ENCODE results near the gene G6PC2. TPM values are rescaled to one million over a fixed set of nuclear protein-coding genes. Genes with fewer than 3 reads are reported as not detected.
A peak's percentile ranks its signal among the peaks of the same experiment; 100 is the strongest.

G6PC2 gene
- total RNA-seq, 6 donors from 2014 or later, result not detected

GRCh38 chr2:168884975-168885374, 16.1 kb upstream of the G6PC2 start:
- no peak for DNase-seq
- no peak for ATAC-seq (ENCODE audit: low FRiP score in 2 of 2)
- WGBS, 2 donors, result 96 to 100% methylated on average over 1 of the region's 1 CpG
- Histone ChIP-seq H3K27me3 (no peaks in the 10 kb centered on the region), H3K27ac (no peak overlapping the region), H3K4me1 (peaks cover 0 to 5% (median 3%) of the 10 kb centered on the region in 4 donors), H3K36me3 (no peaks in the 10 kb centered on the region), H3K4me3 (no peak overlapping the region), H3K9me3 (no peaks in the 10 kb centered on the region)
- TF ChIP-seq EP300 (IDR thresholded peaks at IDR 0.05) (no peak), POLR2A (IDR thresholded peaks at IDR 0.05) (no peak), POLR2AphosphoS5 (IDR thresholded peaks at IDR 0.05) (no peak)
- TF ChIP-seq, protein P1, sequence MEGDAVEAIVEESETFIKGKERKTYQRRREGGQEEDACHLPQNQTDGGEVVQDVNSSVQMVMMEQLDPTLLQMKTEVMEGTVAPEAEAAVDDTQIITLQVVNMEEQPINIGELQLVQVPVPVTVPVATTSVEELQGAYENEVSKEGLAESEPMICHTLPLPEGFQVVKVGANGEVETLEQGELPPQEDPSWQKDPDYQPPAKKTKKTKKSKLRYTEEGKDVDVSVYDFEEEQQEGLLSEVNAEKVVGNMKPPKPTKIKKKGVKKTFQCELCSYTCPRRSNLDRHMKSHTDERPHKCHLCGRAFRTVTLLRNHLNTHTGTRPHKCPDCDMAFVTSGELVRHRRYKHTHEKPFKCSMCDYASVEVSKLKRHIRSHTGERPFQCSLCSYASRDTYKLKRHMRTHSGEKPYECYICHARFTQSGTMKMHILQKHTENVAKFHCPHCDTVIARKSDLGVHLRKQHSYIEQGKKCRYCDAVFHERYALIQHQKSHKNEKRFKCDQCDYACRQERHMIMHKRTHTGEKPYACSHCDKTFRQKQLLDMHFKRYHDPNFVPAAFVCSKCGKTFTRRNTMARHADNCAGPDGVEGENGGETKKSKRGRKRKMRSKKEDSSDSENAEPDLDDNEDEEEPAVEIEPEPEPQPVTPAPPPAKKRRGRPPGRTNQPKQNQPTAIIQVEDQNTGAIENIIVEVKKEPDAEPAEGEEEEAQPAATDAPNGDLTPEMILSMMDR (IDR thresholded peaks at IDR 0.05), result no peak

DNA sequence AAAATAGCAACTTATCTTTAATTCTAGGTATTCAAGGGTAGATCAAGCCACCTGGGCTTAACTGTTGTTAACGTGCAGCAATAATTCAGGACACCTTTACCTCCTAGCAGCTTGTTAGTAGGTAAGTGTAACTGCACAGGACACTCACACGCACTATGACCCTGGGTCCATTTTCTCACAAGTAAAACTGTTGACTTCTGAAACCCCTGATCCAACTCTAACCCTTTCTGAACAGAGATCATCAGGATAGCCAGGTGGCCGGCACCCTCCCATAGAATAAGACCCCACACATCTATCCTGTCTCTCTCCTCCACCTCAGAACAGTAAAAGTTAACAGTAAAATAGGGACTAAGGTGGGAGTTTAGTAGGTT, 11.5 kb upstream of the G6PC2 start:
- Histone ChIP-seq H3K4me3 (peak overlapping the region in 3 of 4 donors; percentile 47 to 61 (median 57)), H3K9me3 (no peaks in the 10 kb centered on the region), H3K36me3 (no peaks in the 10 kb centered on the region), H3K27ac (no peak overlapping the region), H3K27me3 (no peaks in the 10 kb centered on the region), H3K4me1 (peaks cover 0 to 12% (median 5%) of the 10 kb centered on the region in 4 donors)
- DNase-seq, result no peak
- peak in 1 of 2 donors; percentile 16 for ATAC-seq (ENCODE audit: low FRiP score in 2 of 2)
- TF ChIP-seq POLR2AphosphoS5 (IDR thresholded peaks at IDR 0.05) (no peak), POLR2A (IDR thresholded peaks at IDR 0.05) (no peak), EP300 (IDR thresholded peaks at IDR 0.05) (no peak)
- TF ChIP-seq, protein P1 (IDR thresholded peaks at IDR 0.05), result no peak
- WGBS, 2 donors, result 50 to 53% methylated on average over 3 of the region's 3 CpGs

DNA sequence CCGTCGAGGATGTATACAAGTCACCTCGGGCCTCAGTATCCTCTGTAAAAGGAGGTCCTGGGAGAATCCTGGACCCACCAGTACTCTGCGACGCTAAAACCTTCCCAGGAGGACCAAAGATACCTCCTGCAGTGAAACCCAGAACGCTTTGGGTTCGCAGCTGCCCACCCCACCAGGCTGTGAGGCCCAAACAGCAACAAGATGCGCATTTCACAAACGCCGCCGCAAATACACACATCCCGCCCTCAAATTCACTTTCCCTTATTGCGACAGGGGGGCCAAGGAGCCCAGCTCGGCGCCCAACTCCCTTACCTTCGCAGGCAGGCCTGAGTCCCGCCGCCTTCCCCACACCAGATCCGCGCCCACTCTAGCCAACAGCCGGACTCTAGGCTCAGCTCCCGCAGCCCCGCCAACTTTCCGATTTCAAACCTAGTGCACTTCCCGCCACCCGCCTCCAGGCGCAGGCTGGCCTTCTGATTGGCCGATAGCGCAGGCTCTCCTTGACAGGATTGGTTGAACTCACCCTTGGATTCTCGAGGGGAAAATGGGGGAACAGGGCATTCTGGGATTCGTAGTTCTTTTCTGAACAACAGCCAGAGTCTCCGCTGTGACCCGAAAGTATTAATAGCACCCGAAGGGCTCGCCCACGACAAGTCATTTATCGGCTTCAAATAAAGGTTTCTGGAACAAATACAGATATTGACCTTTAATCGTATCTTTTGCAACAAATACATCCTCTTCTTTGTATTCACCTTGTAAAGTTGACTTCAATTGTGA, 10.9 kb upstream of the G6PC2 start, which contains the start of gene SPC25:
SPC25 (minus strand) TSS at position 425 of the 777 bp plus-strand sequence. CDS start 911 bp downstream, outside the sequence.
- Histone ChIP-seq H3K27ac (no peak within 1 kb of the TSS), H3K9me3 (no peaks in the 10 kb centered on the region), H3K4me3 (peak within 1 kb of the TSS; percentile 47 to 63 (median 59)), H3K27me3 (no peaks in the 10 kb centered on the region), H3K36me3 (no peaks in the 10 kb centered on the region), H3K4me1 (peaks cover 0 to 12% (median 5%) of the 10 kb centered on the region in 4 donors)
- DNase-seq (peak; percentile 88 to 92), ATAC-seq (ENCODE audit: low FRiP score in 2 of 2) (peak; percentile 91 to 98)
- peak in 1 of 2 donors; percentile 61 for TF ChIP-seq POLR2AphosphoS5 (IDR thresholded peaks at IDR 0.05)
- no peak for TF ChIP-seq POLR2A (IDR thresholded peaks at IDR 0.05)
- TF ChIP-seq, protein P1 (IDR thresholded peaks at IDR 0.05), result peak in 2 of 6 experiments; percentile 33 to 46
- no peak for TF ChIP-seq EP300 (IDR thresholded peaks at IDR 0.05)
- 2 to 10% methylated on average over 32 to 38 of the region's 38 CpGs for WGBS, 2 donors

GRCh38 chr2:168892327-168892726, 8.8 kb upstream of the G6PC2 start:
- Histone ChIP-seq H3K27me3 (no peaks in the 10 kb centered on the region), H3K9me3 (no peaks in the 10 kb centered on the region), H3K4me1 (peaks cover 0 to 12% (median 5%) of the 10 kb centered on the region in 4 donors), H3K4me3 (no peak overlapping the region), H3K36me3 (no peaks in the 10 kb centered on the region), H3K27ac (no peak overlapping the region)
- DNase-seq (no peak), ATAC-seq (ENCODE audit: low FRiP score in 2 of 2) (no peak)
- 62 to 83% methylated on average over 3 of the region's 3 CpGs for WGBS, 2 donors
- no peak for TF ChIP-seq EP300 (IDR thresholded peaks at IDR 0.05)
- TF ChIP-seq POLR2AphosphoS5 (IDR thresholded peaks at IDR 0.05), result no peak
- no peak for TF ChIP-seq POLR2A (IDR thresholded peaks at IDR 0.05)
- TF ChIP-seq, protein P1 (IDR thresholded peaks at IDR 0.05), result no peak

Measured in upper lobe of left lung (tissue), 6 donors.